Measurements from ENCODE around the gene SERPINA7.

DNA sequence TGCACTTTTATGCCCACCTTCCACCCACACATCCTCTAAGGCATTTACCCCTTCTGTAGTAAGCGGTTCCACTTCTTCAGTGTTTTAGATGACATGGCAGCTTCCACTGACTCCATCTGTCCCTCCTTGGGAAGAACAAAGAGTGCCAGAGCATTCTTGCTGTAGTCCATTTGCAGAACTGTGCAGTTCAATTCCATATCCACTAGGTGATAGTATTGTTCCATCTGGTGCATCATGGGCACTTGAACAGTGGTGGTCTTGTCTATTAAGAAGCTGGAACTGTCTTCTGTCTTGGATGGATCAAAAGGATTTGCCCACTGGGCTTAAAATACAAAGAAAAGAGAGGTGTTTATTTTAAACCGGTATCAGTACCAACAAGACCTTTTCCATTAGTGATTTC, 3.5 kb downstream of the SERPINA7 start:
- TF ChIP-seq, protein P1, sequence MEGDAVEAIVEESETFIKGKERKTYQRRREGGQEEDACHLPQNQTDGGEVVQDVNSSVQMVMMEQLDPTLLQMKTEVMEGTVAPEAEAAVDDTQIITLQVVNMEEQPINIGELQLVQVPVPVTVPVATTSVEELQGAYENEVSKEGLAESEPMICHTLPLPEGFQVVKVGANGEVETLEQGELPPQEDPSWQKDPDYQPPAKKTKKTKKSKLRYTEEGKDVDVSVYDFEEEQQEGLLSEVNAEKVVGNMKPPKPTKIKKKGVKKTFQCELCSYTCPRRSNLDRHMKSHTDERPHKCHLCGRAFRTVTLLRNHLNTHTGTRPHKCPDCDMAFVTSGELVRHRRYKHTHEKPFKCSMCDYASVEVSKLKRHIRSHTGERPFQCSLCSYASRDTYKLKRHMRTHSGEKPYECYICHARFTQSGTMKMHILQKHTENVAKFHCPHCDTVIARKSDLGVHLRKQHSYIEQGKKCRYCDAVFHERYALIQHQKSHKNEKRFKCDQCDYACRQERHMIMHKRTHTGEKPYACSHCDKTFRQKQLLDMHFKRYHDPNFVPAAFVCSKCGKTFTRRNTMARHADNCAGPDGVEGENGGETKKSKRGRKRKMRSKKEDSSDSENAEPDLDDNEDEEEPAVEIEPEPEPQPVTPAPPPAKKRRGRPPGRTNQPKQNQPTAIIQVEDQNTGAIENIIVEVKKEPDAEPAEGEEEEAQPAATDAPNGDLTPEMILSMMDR (IDR thresholded peaks at IDR 0.05), result peak in 5 of 7 experiments; percentile 15 to 40 (median 37)
- no peak for TF ChIP-seq POLR2A (IDR thresholded peaks at IDR 0.05)
